Heart right ventricle (tissue), 16 donors: ENCODE measurements around the gene PPFIBP1. TPM values are rescaled to one million over a fixed set of nuclear protein-coding genes. Genes with fewer than 3 reads are reported as not detected.

ENCODE experiments used
- ATAC-seq, 8 donors: fragments of 200-7000 bp; cut with Tn5 transposase; one replicate each; pipeline ENCODE4 v1.9.1; 2020; ENCODE audit warnings: mild to moderate bottlenecking in 8 of 8, moderate library complexity in 8 of 8, moderate number of reproducible peaks in 1 of 8
- DNase-seq, 2 donors: peaks; one replicate each; pipeline ENCODE4 v3.0.0-alpha.2; 2020
- H3K27ac ChIP-seq, 10 donors: fragments of 200-600 bp; sonication (generic) in 2 of 10; one replicate each; pipeline versions ENCODE4 v1.5.0 to v1.8.0; 2020 to 2022; ENCODE audit warnings: mild to moderate bottlenecking in 3 of 10
- H3K27me3 ChIP-seq, 7 donors: fragments of 200-600 bp; one replicate each; pipeline ENCODE4 v1.8.0; 2021 to 2022; ENCODE audit warnings: mild to moderate bottlenecking in 2 of 7
- H3K36me3 ChIP-seq, 9 donors: fragments of 200-600 bp; sonication (generic) in 1 of 9; one replicate each; pipeline versions ENCODE4 v1.5.0 to v1.8.0; 2020 to 2022; ENCODE audit warnings: mild to moderate bottlenecking in 2 of 9
- H3K4me1 ChIP-seq, 9 donors: fragments of 200-600 bp; sonication (generic) in 1 of 9; one replicate each; pipeline versions ENCODE4 v1.5.0 to v1.8.0; 2020 to 2022; ENCODE audit warnings: mild to moderate bottlenecking in 4 of 9
- H3K4me3 ChIP-seq, 10 donors: fragments of 200-600 bp; sonication (generic) in 2 of 10; one replicate each; pipeline versions ENCODE4 v1.5.0 to v1.8.0; 2020 to 2022; ENCODE audit warnings: mild to moderate bottlenecking in 7 of 10, moderate library complexity in 2 of 10
- H3K9me3 ChIP-seq, 11 donors: fragments of 200-600 bp in 10 of 11; sonication (generic) in 2 of 11; one replicate each; pipeline versions ENCODE4 v1.5.0 to v1.8.0; 2013 to 2022; ENCODE audit warnings: mild to moderate bottlenecking in 2 of 11, control low read depth in 1 of 11, moderate library complexity in 1 of 11
- CTCF ChIP-seq, 9 donors: fragments of 200-600 bp; sonication (generic) in 2 of 9; IDR thresholded peaks; one replicate each; pipeline versions ENCODE4 v1.5.0 to v1.8.0; 2021 to 2022; ENCODE audit warnings: antibody characterized with exemption in 9 of 9, mild to moderate bottlenecking in 5 of 9, moderate library complexity in 1 of 9
- WGBS, 2 donors: extraction: QIAGEN DNeasy Blood & Tissue Kit; methylation state at CpG; one replicate each; pipeline ENCODE4 v1.1.7; 2013; ENCODE audit warnings: inconsistent platforms in 1 of 2; 5-methylcytosine and 5-hydroxymethylcytosine counted together
- intact Hi-C, 10 donors: fragments of 100-400 bp; cut with DNase I; formaldehyde crosslinking; loops; one replicate each; pipeline versions ENCODE4 v1.11.1 to v1.14.2; 2022
- polyA plus RNA-seq, 2 donors: library from polyadenylated mRNA; stranded (reverse); fragments of 200-250 nt; gene quantifications; one replicate each; pipeline ENCODE4 v1.2.3, GENCODE V29; 2013
- total RNA-seq, 10 donors: library from RNA; stranded (reverse); fragmentation: NEBNext Ultra II Directional in 3 of 10; extraction: Animal tissue kit (Norgen Biotek cat#: 25700) in 3 of 10; gene quantifications; one replicate each; pipeline versions ENCODE4 v1.2.1 to v1.2.4, GENCODE V29; 2021 to 2023
- donor health status: Arrhythmogenic right ventricular cardiomyopathy.
- donor health status: ischemic (EF 13 %, LVEDD 7.1; RV severe dilation, severe dysfunction).
- donor health status: healthy with polysubstance abuse.
- donor health status: DM: no; HTN: yes; CAD: no.
- donor health status: DM: no; HTN: no; CAD: no.
- donor health status: ischemic (EF 25% LVEDD 6.9; RV normal size, moderate dysfunction).
- donor health status: ischemic (EF 25% LVEDD 5.7; RV mildly dilated, moderate dysfunction).
- donor health status: healthy.
- donor health status: DM: yes; HTN: yes; CAD: no.
- donor health status: Ischemic cardiomyopathy.
- donor health status: ischemic (EF 35%, LVEDD 5.7; RV mildly dilated, moderate dysfunction).
- donor health status: nonischemic (EF 11% LVEDD 7.7; RV severe dilation, severe dysfunction).
- donor health status: DM: yes; HTN: yes; CAD: no.
- donor health status: PGD.
- donor health status: ischemic (EF 29% LVEDD 5.4; RV normal size, mild dysfunction).
- donor health status: nonischemic (EF 23%, LVEDD 6.1; RV moderate dilation, normal function).

The PPFIBP1 gene
- total and polyA plus RNA-seq, 12 donors = 22.9 to 450 (median 314) TPM

GRCh38 chr12:27606986-27607385 is 83.0 kb downstream of the PPFIBP1 start:
- WGBS, 2 donors = 20 to 54% methylated on average over 2 of the region's 2 CpGs
- H3K36me3 ChIP-seq = no peaks in the 10 kb centered on the region
- intact Hi-C loops = no loop called here
- TF ChIP-seq CTCF (IDR thresholded peaks at IDR 0.05) = no peak
- ATAC-seq (peak in 1 of 8 donors; percentile 16), DNase-seq (no peak)
- peaks cover 8 to 94% (median 60%) of the 10 kb centered on the region in 9 donors for H3K4me1 ChIP-seq
- no peaks in the 10 kb centered on the region for H3K27me3 ChIP-seq
- no peak overlapping the region for H3K4me3 ChIP-seq
- peaks cover 0 to 4% (median 0%) of the 10 kb centered on the region in 11 donors for H3K9me3 ChIP-seq
- H3K27ac ChIP-seq = no peak overlapping the region

- H3K9me3 ChIP-seq = peaks cover 0 to 4% (median 0%) of the 10 kb centered on the region in 11 donors
- H3K27ac ChIP-seq = no peak overlapping the region
- H3K27me3 ChIP-seq = no peaks in the 10 kb centered on the region
- ATAC-seq = peak in 1 of 8 donors; percentile 23
- WGBS, 2 donors = 47 to 81% methylated on average over 4 of the region's 4 CpGs
- no peak for DNase-seq
- TF ChIP-seq CTCF (IDR thresholded peaks at IDR 0.05) = no peak
- intact Hi-C loops = no loop called here
- no peak overlapping the region for H3K4me3 ChIP-seq
- peaks cover 3 to 94% (median 57%) of the 10 kb centered on the region in 9 donors for H3K4me1 ChIP-seq
- no peaks in the 10 kb centered on the region for H3K36me3 ChIP-seq
These were observed 83.6 kb downstream of the PPFIBP1 start for GRCh38 chr12:27607591-27607990.

GRCh38 chr12:27608890-27609289 is 84.9 kb downstream of the PPFIBP1 start:
- DNase-seq (no peak), ATAC-seq (peak in 4 of 8 donors; percentile 19 to 41 (median 28))
- peaks cover 0 to 4% (median 0%) of the 10 kb centered on the region in 9 donors for H3K36me3 ChIP-seq
- H3K4me1 ChIP-seq = peaks cover 3 to 86% (median 52%) of the 10 kb centered on the region in 9 donors
- H3K27ac ChIP-seq = peak overlapping the region in 7 of 10 donors; percentile 9 to 49 (median 42)
- whole genome bisulfite sequencing, 2 donors = 77 to 83% methylated on average over 8 of the region's 8 CpGs
- H3K27me3 ChIP-seq = no peaks in the 10 kb centered on the region
- peaks cover 0 to 4% (median 0%) of the 10 kb centered on the region in 11 donors for H3K9me3 ChIP-seq
- peak overlapping the region in 5 of 10 donors; percentile 11 to 27 (median 22) for H3K4me3 ChIP-seq
- TF ChIP-seq CTCF (IDR thresholded peaks at IDR 0.05) = no peak
- intact Hi-C loops = no loop called here

GRCh38 chr12:27610374-27610773 is 86.4 kb downstream of the PPFIBP1 start:
- H3K27me3 ChIP-seq = no peaks in the 10 kb centered on the region
- ATAC-seq (no peak), DNase-seq (no peak)
- H3K9me3 ChIP-seq = no peaks in the 10 kb centered on the region
- peaks cover 3 to 91% (median 59%) of the 10 kb centered on the region in 9 donors for H3K4me1 ChIP-seq
- no peak for TF ChIP-seq CTCF (IDR thresholded peaks at IDR 0.05)
- H3K4me3 ChIP-seq = no peak overlapping the region
- intact Hi-C loops = no loop called here
- H3K27ac ChIP-seq = peak overlapping the region in 2 of 10 donors; percentile 14 to 18
- WGBS, 2 donors = 89 to 91% methylated on average over 2 of the region's 2 CpGs
- H3K36me3 ChIP-seq = peaks cover 0 to 8% (median 0%) of the 10 kb centered on the region in 9 donors
